MM.1S (cell line): Measurements from ENCODE around the gene ITSN1.

ENCODE experiments used
- EZH2 ChIP-seq: fragments of 300-600 bp; sonication (generic); optimal IDR thresholded peaks from 2 replicates; pipeline ENCODE3; 2017; ENCODE audit warnings: low read depth, mild to moderate bottlenecking, antibody characterized with exemption, low read length, mixed read lengths
- TF ChIP-seq, protein P1 (sequence below): fragments of 300-600 bp; sonication (generic); IDR thresholded peaks from 2 replicates; pipeline ENCODE4 v1.5.1; 2016; ENCODE audit warnings: antibody characterized with exemption, low read length, mixed read lengths

DNA sequence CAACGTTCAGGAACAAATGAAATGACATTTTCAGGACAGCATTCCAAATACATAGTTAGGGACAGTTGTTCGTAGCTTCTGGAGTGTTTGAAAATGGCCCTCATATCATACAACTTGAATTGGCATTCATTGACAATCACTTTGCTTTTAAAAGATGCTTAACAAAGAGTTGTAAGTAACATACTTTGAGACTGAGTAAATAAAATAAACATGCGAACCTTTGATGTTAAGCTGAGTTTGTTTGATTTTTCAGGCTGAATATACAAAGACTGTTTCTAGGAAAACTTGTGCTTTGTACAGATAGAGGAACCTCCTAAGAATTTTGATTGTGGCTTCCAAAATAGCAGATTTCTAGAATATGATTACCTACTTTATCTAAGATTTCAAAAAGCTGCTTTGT lies 45.3 kb downstream of the ITSN1 start:
- TF ChIP-seq, protein P1, sequence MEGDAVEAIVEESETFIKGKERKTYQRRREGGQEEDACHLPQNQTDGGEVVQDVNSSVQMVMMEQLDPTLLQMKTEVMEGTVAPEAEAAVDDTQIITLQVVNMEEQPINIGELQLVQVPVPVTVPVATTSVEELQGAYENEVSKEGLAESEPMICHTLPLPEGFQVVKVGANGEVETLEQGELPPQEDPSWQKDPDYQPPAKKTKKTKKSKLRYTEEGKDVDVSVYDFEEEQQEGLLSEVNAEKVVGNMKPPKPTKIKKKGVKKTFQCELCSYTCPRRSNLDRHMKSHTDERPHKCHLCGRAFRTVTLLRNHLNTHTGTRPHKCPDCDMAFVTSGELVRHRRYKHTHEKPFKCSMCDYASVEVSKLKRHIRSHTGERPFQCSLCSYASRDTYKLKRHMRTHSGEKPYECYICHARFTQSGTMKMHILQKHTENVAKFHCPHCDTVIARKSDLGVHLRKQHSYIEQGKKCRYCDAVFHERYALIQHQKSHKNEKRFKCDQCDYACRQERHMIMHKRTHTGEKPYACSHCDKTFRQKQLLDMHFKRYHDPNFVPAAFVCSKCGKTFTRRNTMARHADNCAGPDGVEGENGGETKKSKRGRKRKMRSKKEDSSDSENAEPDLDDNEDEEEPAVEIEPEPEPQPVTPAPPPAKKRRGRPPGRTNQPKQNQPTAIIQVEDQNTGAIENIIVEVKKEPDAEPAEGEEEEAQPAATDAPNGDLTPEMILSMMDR: no peak
- TF ChIP-seq EZH2: no peak
